GM18511 (cell line): Measurements from ENCODE around the gene PIGU.
"Not testable (repeated sequence)": the region's sequence is repeated elsewhere in the genome, so short reads cannot be mapped to it uniquely, and the experiment has no call there.

ENCODE experiments used
- ATAC-seq: cut with Tn5 transposase; IDR thresholded peaks from one replicate; pipeline ENCODE4 v1.9.1; 2021; ENCODE audit warnings: mild to moderate bottlenecking, moderate library complexity; ENCODE audit not compliant: unreplicated experiment

PIGU gene

DNA sequence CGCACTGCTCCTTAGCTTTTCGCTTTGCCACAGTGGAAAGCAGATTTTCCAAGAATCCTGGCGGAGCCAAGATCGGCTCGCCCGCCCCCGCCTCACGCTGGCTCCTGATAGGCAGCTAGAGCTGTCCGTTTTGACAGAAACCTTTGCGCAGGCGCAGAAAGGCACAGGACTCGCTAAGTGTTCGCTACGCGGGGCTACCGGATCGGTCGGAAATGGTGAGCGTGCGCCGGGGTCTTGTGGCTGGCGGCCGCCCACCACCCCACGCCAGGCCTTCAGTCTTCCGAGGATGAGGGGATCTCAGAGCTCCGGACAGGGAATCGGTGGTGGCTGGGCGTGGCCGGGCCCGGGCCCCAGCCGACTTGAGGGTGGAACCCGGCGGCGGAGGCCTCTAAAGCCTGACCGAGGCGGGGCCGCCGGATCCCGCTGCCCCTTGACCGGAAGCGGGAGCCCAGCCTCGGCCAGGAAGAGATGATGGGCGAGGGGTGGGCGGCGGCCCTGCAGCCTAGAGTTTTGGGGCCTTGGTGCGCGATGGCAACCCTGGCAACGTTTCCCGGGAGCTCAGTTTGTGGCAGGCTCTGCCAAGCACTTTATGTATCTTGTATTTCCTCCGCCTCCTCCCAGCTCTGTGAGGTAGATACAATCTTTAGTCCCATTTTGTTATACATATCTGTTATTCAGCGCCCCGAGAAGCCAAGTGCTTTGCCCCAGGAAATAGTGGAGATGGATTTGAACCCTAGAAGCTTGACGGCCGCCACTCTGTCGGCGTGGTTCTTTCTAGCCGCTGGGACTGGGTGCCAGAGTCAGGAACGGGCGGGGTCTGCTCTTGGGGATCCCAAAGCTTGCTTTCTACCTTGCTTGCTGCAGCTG, 160.4 kb downstream of the PIGU start, which contains the start of gene DYNLRB1:
Gene DYNLRB1 (plus strand): TSS at position 176 of the 867 bp plus-strand sequence. CDS start 37 bp downstream, at position 213.
- peak; percentile 75 for ATAC-seq

- peak; percentile 63 for ATAC-seq
Observed at GRCh38 chr20:34515484-34516246, 161.2 kb downstream of the PIGU start.

DNA sequence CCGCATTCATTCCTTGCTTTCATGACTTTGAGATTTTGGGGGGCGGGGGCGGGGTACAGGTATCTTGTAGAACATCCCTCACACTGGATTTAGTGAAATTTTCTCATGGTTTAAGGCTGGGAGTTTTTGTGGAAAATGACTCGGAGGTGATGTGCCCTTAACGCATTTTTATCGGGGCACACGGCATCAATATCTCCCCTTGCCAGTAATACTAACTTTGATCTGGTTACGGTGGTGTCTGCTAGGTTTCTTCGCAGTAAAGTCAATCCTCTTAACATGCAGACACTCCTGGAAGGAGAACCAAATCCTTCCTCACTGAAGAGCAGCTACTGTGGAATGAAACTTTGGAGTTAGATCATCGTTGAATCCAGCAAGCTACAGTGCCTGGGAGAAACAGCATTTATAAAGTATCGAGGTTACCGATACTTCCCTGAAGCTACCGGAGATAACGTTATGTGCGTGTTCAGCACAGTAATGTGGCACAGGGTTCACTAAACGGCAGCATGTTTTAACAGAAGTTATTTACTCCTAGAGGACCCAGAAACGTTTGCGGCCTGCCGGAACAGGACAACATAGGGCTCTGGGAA, 161.9 kb downstream of the PIGU start:
- ATAC-seq: no peak

GRCh38 chr20:34514034-34514433, 162.9 kb downstream of the PIGU start:
- not testable (repeated sequence) for ATAC-seq

GRCh38 chr20:34512955-34513419, 163.9 kb downstream of the PIGU start:
- ATAC-seq: no peak

GRCh38 chr20:34512266-34512954, 164.5 kb downstream of the PIGU start:
- ATAC-seq: no peak

DNA sequence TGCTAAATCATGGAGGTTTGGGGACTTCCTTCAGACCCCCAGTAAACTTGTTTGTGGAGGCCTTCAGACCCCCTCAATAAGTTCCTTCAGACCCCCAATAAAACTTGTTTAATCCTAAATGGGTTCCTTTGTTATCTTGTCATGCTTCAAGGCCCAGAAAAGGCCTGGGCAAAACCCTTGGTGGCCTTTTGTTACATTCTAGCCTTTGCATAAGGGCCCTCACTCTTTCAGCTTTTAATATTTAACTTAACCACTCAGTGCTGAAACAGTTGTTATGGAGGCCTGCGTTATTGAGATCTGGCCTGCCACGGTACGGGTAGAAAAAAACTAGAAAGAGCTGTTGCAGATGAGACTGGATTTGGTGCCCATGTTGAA, 165.0 kb downstream of the PIGU start:
- ATAC-seq: no peak

DNA sequence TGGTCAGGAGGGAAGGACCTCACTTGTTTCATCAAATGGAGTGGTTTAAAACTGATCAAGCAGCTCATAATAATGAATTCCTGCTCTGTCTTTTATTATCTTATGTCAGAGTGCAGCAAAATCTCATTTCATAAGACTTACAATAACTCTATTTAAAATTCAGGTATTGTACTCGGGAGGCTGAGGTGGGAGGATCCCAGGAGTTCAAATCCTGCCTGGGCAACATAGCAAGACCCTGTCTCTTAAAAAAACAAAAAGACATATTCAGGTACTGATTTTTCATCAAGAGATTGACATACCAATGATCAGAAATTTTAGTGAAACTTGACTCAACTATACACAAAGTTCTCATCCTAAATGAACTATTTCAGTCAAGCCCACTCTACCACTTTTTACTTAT, 166.3 kb downstream of the PIGU start:
- ATAC-seq: no peak
